MM.1S (cell line): ENCODE results near the gene NMD3.

Experiments used
- DNase-seq: peaks from one replicate; pipeline ENCODE4 v3.0.0-alpha.2; 2015
- H2AFZ ChIP-seq: fragments of 300-600 bp; sonication (generic); 2 replicates; pipeline ENCODE4 v1.6.0; 2016; ENCODE audit warnings: antibody characterized with exemption, low read length
- H3F3A ChIP-seq: fragments of 300-600 bp; sonication (generic); 2 replicates; pipeline ENCODE4 v1.6.1; 2016; ENCODE audit warnings: mild to moderate bottlenecking, antibody characterized with exemption, low read length, moderate library complexity, mixed read lengths; ENCODE audit not compliant: insufficient read depth
- H3K27ac ChIP-seq: fragments of 300-600 bp; sonication (generic); 2 replicates; pipeline ENCODE4 v1.5.1; 2016; ENCODE audit warnings: mild to moderate bottlenecking, low read length
- H3K27me3 ChIP-seq: fragments of 300-600 bp; sonication (generic); replicated peaks from 2 replicates; pipeline ENCODE4 v1.6.0; 2016; ENCODE audit warnings: low read length; ENCODE audit not compliant: insufficient read depth
- H3K36me3 ChIP-seq: fragments of 300-600 bp; sonication (generic); replicated peaks from 2 replicates; pipeline ENCODE4 v1.6.1; 2016; ENCODE audit warnings: mild to moderate bottlenecking, low read length, mixed read lengths; ENCODE audit not compliant: insufficient read depth
- H3K4me1 ChIP-seq: fragments of 300-600 bp; sonication (generic); 2 replicates; pipeline ENCODE4 v1.6.1; 2016; ENCODE audit warnings: low read length, mixed read lengths
- H3K4me2 ChIP-seq: fragments of 300-600 bp; sonication (generic); 2 replicates; pipeline ENCODE4 v1.6.0; 2016; ENCODE audit warnings: low read depth, low read length
- H3K4me3 ChIP-seq: fragments of 300-600 bp; sonication (generic); 2 replicates; pipeline ENCODE4 v1.5.1; 2016; ENCODE audit warnings: low read length, mixed read lengths
- H3K79me2 ChIP-seq: fragments of 300-600 bp; sonication (generic); 2 replicates; pipeline ENCODE4 v1.6.1; 2016; ENCODE audit warnings: mixed run types, low read length, mixed read lengths
- H3K9ac ChIP-seq: fragments of 300-600 bp; sonication (generic); 2 replicates; pipeline ENCODE4 v1.6.1; 2016; ENCODE audit warnings: low read length, mixed read lengths
- H3K9me2 ChIP-seq: fragments of 300-600 bp; sonication (generic); replicated peaks from 2 replicates; pipeline ENCODE4 v1.6.1; 2016; ENCODE audit warnings: mild to moderate bottlenecking, low read length, mixed read lengths; ENCODE audit not compliant: insufficient read depth
- H3K9me3 ChIP-seq: fragments of 300-600 bp; sonication (generic); replicated peaks from 2 replicates; pipeline ENCODE4 v1.6.1; 2016; ENCODE audit warnings: mild to moderate bottlenecking, low read length, mixed read lengths; ENCODE audit not compliant: insufficient read depth
- H4K20me1 ChIP-seq: fragments of 300-600 bp; sonication (generic); 2 replicates; pipeline ENCODE4 v1.6.1; 2016; ENCODE audit warnings: mild to moderate bottlenecking, low read length, moderate library complexity, mixed read lengths; ENCODE audit not compliant: insufficient read depth
- CTCF ChIP-seq: fragments of 300-600 bp; sonication (generic); IDR thresholded peaks from 2 replicates; pipeline ENCODE4 v1.5.1; 2016; ENCODE audit warnings: antibody characterized with exemption, low read length, mixed read lengths
- EZH2 ChIP-seq: fragments of 300-600 bp; sonication (generic); optimal IDR thresholded peaks from 2 replicates; pipeline ENCODE3; 2017; ENCODE audit warnings: low read depth, mild to moderate bottlenecking, antibody characterized with exemption, low read length, mixed read lengths
- EZH2phosphoT487 ChIP-seq: fragments of 300-600 bp; sonication (generic); IDR thresholded peaks from 2 replicates; pipeline ENCODE4 v1.6.1; 2018; ENCODE audit warnings: antibody characterized with exemption, low read length

Gene NMD3

GRCh38 chr3:161220850-161221753 lies at the start of gene NMD3:
TSS of gene NMD3 (plus strand) at chr3:161221311. CDS start at chr3:161222014, 703 bp downstream.
- peak within 1 kb of the TSS; percentile 89 for H2AFZ ChIP-seq
- peak within 1 kb of the TSS; percentile 89 for H3K9ac ChIP-seq
- H3K4me3 ChIP-seq: peak within 1 kb of the TSS; percentile 87
- peak within 1 kb of the TSS; percentile 78 for H3K27ac ChIP-seq
- peak within 1 kb of the TSS; percentile 78 for H3K4me2 ChIP-seq
- no peaks in the 10 kb centered on the region for H3K27me3 ChIP-seq
- no peaks in the 10 kb centered on the region for H4K20me1 ChIP-seq
- H3F3A ChIP-seq: no peaks in the 10 kb centered on the region
- H3K9me2 ChIP-seq: no peaks in the 10 kb centered on the region
- peaks cover 12% of the 10 kb centered on the region; the same call in 1 of the 2 replicates for H3K36me3 ChIP-seq
- peaks cover 19% of the 10 kb centered on the region for H3K4me1 ChIP-seq
- TF ChIP-seq CTCF: no peak
- TF ChIP-seq EZH2phosphoT487: no peak
- no peak for TF ChIP-seq EZH2
- DNase-seq: peak; percentile 96
- no peaks in the 10 kb centered on the region for H3K9me3 ChIP-seq
- H3K79me2 ChIP-seq: peaks cover 50% of the 10 kb centered on the region

DNA sequence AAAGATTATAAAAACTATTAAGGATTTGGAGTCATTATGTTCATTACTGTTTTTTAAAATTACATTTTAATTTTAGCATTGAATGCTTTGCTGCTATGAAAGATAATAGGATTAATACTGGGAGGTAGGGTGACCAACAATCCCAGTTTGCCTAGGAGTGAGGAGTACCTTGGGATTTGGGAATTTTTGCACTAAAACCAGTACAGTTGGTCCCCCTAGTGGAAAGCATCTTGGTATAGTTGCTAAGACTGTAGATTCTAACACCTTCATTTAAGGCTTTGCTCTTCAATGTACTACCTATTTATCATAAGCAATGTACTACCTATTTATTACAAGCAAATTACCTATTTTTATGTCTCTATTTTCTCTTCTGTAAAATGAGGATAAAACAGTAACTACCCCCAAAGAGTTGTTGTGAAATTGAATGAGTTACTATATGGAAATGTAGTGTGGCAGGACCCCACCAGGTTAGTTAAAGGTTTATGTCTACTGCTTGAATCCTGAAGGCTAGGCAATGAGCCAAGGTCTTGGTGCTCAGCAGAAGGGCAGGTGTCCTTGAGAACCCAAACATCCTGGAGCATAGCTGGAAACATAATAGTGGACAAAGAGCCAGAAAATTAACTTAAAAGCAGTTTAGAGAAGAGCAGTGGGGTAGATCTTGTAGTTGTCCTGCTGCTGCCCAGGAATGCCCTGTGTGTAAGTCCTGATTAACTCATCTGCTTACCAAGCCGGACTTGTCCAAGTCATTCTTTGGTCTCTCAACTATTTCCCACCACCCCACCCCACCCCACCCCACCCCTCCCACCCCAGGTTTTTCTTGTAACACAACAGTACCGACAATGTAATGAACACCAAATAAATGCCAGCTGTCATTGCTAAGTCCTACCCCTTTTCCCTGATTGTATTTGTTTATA lies 49.2 kb upstream of the NMD3 start:
- DNase-seq: no peak
- H3K4me1 ChIP-seq: no peaks in the 10 kb centered on the region
- no peak overlapping the region for H3K4me2 ChIP-seq
- no peak overlapping the region for H3K4me3 ChIP-seq
- H3K27me3 ChIP-seq: no peaks in the 10 kb centered on the region
- no peak overlapping the region for H3K9ac ChIP-seq
- H3K9me2 ChIP-seq: no peaks in the 10 kb centered on the region
- no peak overlapping the region for H2AFZ ChIP-seq
- no peaks in the 10 kb centered on the region for H3K36me3 ChIP-seq
- no peaks in the 10 kb centered on the region for H3K9me3 ChIP-seq
- H3K27ac ChIP-seq: no peak overlapping the region
- TF ChIP-seq EZH2 (no peak), EZH2phosphoT487 (no peak), CTCF (no peak)
- H3F3A ChIP-seq: no peaks in the 10 kb centered on the region
- no peaks in the 10 kb centered on the region for H4K20me1 ChIP-seq
- H3K79me2 ChIP-seq: no peaks in the 10 kb centered on the region

DNA sequence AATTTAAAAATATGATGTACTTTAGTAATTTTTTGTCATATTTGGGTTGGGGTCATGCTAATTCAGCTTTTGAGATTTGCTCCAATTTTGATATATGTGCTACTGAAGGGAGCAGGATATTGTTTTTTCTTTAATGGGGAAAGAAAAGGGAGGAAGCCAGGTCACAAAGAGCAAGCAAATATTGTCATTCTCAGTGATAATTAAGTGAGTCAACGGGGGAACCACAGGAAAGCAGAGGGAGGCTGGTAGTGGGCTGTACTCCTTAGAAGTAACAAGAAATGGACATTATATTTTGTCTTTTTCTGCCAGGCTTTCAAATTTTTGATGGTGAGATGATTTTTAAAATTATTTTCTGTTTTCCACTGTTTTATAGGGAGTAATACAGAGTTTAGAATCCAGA lies 45.6 kb upstream of the NMD3 start:
- Histone ChIP-seq H3K4me3 (no peak overlapping the region), H3K9me2 (no peaks in the 10 kb centered on the region), H3K4me2 (no peak overlapping the region), H2AFZ (no peak overlapping the region), H3K9ac (no peak overlapping the region), H4K20me1 (no peaks in the 10 kb centered on the region), H3K36me3 (no peaks in the 10 kb centered on the region), H3F3A (no peaks in the 10 kb centered on the region), H3K9me3 (no peaks in the 10 kb centered on the region), H3K27ac (no peak overlapping the region), H3K27me3 (no peaks in the 10 kb centered on the region), H3K4me1 (no peaks in the 10 kb centered on the region), H3K79me2 (no peaks in the 10 kb centered on the region)
- TF ChIP-seq EZH2phosphoT487 (no peak), CTCF (no peak), EZH2 (no peak)
- no peak for DNase-seq
